Measurements from ENCODE around the gene FARP1. TPM values are rescaled to one million over a fixed set of nuclear protein-coding genes. Genes with fewer than 3 reads are reported as not detected.

FARP1 gene
- total RNA-seq, 4 donors from 2014 or later = 21.2 to 56.5 (median 35.1) TPM

DNA sequence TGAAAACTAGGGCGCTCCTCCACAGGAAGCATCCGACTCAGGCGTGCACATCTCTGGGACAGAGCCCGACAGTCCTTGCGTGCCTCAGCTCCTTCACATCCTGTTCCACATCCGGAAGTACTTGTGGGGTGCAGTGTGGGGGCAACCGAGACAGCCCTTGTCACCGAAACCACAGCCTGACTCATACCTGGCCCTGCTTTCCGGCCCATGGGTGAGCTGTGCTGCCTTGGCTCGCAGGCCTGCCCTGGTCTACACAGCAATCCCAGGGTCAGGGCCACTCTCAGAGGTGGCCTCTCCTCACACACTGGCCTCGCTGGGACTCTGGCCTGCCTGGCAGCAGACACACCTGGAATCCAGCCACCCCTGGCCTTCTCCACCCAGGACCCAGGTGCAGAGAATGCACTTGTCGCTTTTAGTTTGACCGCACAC is 333.7 kb downstream of the FARP1 start:
- intact Hi-C loops (cut with DNase I) = no loop called here
- no peak overlapping the region for H3K4me3 ChIP-seq
- no peaks in the 10 kb centered on the region for H3K9me3 ChIP-seq
- H3K36me3 ChIP-seq = peaks cover 9 to 31% (median 21%) of the 10 kb centered on the region in 4 donors
- peaks cover 41 to 71% (median 67%) of the 10 kb centered on the region in 4 donors for H3K4me1 ChIP-seq
- DNase-seq (ENCODE audit: extremely low spot score) = no peak
- H3K27me3 ChIP-seq = no peaks in the 10 kb centered on the region
- peak; percentile 39 to 40 for TF ChIP-seq POLR2AphosphoS5 (IDR thresholded peaks at IDR 0.05)
- TF ChIP-seq, protein P1, sequence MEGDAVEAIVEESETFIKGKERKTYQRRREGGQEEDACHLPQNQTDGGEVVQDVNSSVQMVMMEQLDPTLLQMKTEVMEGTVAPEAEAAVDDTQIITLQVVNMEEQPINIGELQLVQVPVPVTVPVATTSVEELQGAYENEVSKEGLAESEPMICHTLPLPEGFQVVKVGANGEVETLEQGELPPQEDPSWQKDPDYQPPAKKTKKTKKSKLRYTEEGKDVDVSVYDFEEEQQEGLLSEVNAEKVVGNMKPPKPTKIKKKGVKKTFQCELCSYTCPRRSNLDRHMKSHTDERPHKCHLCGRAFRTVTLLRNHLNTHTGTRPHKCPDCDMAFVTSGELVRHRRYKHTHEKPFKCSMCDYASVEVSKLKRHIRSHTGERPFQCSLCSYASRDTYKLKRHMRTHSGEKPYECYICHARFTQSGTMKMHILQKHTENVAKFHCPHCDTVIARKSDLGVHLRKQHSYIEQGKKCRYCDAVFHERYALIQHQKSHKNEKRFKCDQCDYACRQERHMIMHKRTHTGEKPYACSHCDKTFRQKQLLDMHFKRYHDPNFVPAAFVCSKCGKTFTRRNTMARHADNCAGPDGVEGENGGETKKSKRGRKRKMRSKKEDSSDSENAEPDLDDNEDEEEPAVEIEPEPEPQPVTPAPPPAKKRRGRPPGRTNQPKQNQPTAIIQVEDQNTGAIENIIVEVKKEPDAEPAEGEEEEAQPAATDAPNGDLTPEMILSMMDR (IDR thresholded peaks at IDR 0.05) = no peak
- 56% methylated on average over 13 of the region's 13 CpGs for WGBS
- H3K27ac ChIP-seq (replicated peaks in 1 of 4) = peak overlapping the region in 2 of 4 donors; percentile 46 to 68

GRCh38 chr13:98478189-98479129 is 335.6 kb downstream of the FARP1 start:
- peaks cover 56 to 87% (median 83%) of the 10 kb centered on the region in 4 donors for H3K4me1 ChIP-seq
- H3K9me3 ChIP-seq = no peaks in the 10 kb centered on the region
- H3K36me3 ChIP-seq = peaks cover 7 to 15% (median 11%) of the 10 kb centered on the region in 4 donors
- intact Hi-C loops (cut with DNase I) = no loop called here
- peak overlapping the region; percentile 23 to 76 (median 61) for H3K27ac ChIP-seq (replicated peaks in 1 of 4)
- H3K27me3 ChIP-seq = no peaks in the 10 kb centered on the region
- DNase-seq (ENCODE audit: extremely low spot score) = no peak
- TF ChIP-seq EP300 (IDR thresholded peaks at IDR 0.05) (no peak), POLR2AphosphoS5 (IDR thresholded peaks at IDR 0.05) (peak in 1 of 2 donors; percentile 22), POLR2A (IDR thresholded peaks at IDR 0.05; ENCODE audit: low read depth) (no peak)
- TF ChIP-seq, protein P1 (IDR thresholded peaks at IDR 0.05) = peak in 1 of 3 experiments; percentile 19
- no peak overlapping the region for H3K4me3 ChIP-seq
- WGBS = 45% methylated on average over 15 of the region's 16 CpGs

GRCh38 chr13:98479496-98480003 is 336.7 kb downstream of the FARP1 start:
- H3K4me1 ChIP-seq = peaks cover 62 to 93% (median 89%) of the 10 kb centered on the region in 4 donors
- no peaks in the 10 kb centered on the region for H3K27me3 ChIP-seq
- WGBS = 96% methylated on average over 8 of the region's 8 CpGs
- intact Hi-C loops (cut with DNase I) = no loop called here
- H3K4me3 ChIP-seq = no peak overlapping the region
- H3K9me3 ChIP-seq = no peaks in the 10 kb centered on the region
- peak overlapping the region in 3 of 4 donors; percentile 50 to 76 (median 72) for H3K27ac ChIP-seq (replicated peaks in 1 of 4)
- H3K36me3 ChIP-seq = peaks cover 3 to 5% (median 4%) of the 10 kb centered on the region in 4 donors
- TF ChIP-seq, protein P1 (IDR thresholded peaks at IDR 0.05) = no peak
- no peak for TF ChIP-seq POLR2A (IDR thresholded peaks at IDR 0.05; ENCODE audit: low read depth)
- no peak for TF ChIP-seq EP300 (IDR thresholded peaks at IDR 0.05)
- TF ChIP-seq POLR2AphosphoS5 (IDR thresholded peaks at IDR 0.05) = no peak
- no peak for DNase-seq (ENCODE audit: extremely low spot score)

- intact Hi-C loops (cut with DNase I) = no loop called here
- H3K4me1 ChIP-seq = peaks cover 69 to 98% (median 96%) of the 10 kb centered on the region in 4 donors
Observed at GRCh38 chr13:98480915-98481877, 338.3 kb downstream of the FARP1 start.

More at GRCh38 chr13:98480915-98481877, 338.3 kb downstream of the FARP1 start:
- no peak for DNase-seq (ENCODE audit: extremely low spot score)
- no peak overlapping the region for H3K4me3 ChIP-seq
- peak overlapping the region; percentile 16 to 77 (median 48) for H3K27ac ChIP-seq (replicated peaks in 1 of 4)
- WGBS = 61% methylated on average over 15 of the region's 15 CpGs
- H3K36me3 ChIP-seq = no peaks in the 10 kb centered on the region
- H3K9me3 ChIP-seq = no peaks in the 10 kb centered on the region
- no peak for TF ChIP-seq EP300 (IDR thresholded peaks at IDR 0.05)
- TF ChIP-seq POLR2AphosphoS5 (IDR thresholded peaks at IDR 0.05) = peak in 1 of 2 donors; percentile 5
- no peaks in the 10 kb centered on the region for H3K27me3 ChIP-seq

All from esophagus muscularis mucosa (tissue), 4 donors.